ENCODE results near the gene NEK9. TPM values are rescaled to one million over a fixed set of nuclear protein-coding genes. Genes with fewer than 3 reads are reported as not detected.

Gene NEK9
- total RNA-seq, 1 experiment from 2014 or later, result 50.8 TPM

DNA sequence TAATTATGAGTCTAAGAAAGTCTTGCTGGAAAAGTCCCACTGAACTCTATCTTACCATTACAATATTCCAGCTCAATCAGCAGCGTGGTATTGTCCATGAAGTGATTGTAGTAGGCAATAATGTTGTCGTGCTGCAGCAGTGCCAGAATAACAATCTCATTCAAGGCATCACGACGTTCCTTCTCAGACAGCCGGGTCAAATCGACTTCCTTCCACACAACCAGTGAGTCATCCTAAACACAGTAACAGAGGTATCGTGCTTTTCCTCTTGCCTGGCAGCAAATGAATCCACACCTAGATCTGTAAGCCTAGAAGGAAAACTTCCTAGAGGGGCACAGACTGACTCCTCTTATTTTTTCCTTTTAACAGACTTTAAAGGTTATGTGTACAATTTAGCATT lies 2.9 kb downstream of the NEK9 start (continued):
- TF ChIP-seq, protein P1, sequence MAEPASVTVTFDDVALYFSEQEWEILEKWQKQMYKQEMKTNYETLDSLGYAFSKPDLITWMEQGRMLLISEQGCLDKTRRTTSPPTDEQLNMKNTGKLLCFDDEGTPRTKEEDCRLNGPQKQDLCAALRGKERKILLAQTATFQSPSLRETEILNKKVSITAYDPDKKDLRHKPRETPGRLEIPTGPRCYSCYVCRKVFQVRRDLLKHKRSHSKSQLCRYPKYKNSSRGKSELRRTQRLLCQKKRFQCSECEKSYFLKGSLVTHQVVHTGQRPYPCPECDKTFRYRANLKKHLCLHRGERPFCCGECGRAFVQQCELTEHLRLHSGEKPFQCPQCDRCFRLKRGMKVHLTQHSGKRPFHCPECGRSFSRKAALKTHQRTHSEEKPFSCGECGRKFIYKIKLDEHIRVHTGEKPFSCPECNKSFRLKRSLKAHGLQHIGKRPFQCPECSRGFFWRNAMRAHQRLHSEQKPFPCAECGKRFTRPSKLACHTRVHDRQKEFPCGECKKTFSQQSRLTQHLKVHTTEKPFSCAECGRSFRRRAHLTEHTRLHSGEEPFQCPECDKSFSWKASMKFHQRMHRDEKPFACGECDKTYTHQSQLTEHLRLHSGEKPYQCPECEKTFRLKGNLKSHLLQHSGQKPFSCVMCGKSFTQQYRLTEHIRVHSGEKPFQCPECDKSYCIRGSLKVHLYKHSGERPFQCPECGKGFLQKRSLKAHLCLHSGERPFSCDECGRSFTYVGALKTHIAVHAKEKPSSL (CRISPR knock-in tag; conservative IDR thresholded peaks at IDR 0.05), result no peak
- TF ChIP-seq ZNF121 (CRISPR knock-in tag; IDR thresholded peaks at IDR 0.05) (no peak), SMAD4 (CRISPR knock-in tag; IDR thresholded peaks at IDR 0.05) (no peak), ETV6 (CRISPR knock-in tag; IDR thresholded peaks at IDR 0.05) (no peak), GRHL2 (CRISPR knock-in tag; IDR thresholded peaks at IDR 0.05; ENCODE audit: insufficient replicate concordance, severe bottlenecking) (no peak), ZNF281 (CRISPR knock-in tag; IDR thresholded peaks at IDR 0.05) (no peak), MXD4 (CRISPR knock-in tag; IDR thresholded peaks at IDR 0.05; ENCODE audit: borderline replicate concordance) (no peak)
- TF ChIP-seq, protein P2, sequence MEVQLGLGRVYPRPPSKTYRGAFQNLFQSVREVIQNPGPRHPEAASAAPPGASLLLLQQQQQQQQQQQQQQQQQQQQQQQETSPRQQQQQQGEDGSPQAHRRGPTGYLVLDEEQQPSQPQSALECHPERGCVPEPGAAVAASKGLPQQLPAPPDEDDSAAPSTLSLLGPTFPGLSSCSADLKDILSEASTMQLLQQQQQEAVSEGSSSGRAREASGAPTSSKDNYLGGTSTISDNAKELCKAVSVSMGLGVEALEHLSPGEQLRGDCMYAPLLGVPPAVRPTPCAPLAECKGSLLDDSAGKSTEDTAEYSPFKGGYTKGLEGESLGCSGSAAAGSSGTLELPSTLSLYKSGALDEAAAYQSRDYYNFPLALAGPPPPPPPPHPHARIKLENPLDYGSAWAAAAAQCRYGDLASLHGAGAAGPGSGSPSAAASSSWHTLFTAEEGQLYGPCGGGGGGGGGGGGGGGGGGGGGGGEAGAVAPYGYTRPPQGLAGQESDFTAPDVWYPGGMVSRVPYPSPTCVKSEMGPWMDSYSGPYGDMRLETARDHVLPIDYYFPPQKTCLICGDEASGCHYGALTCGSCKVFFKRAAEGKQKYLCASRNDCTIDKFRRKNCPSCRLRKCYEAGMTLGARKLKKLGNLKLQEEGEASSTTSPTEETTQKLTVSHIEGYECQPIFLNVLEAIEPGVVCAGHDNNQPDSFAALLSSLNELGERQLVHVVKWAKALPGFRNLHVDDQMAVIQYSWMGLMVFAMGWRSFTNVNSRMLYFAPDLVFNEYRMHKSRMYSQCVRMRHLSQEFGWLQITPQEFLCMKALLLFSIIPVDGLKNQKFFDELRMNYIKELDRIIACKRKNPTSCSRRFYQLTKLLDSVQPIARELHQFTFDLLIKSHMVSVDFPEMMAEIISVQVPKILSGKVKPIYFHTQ (CRISPR knock-in tag; IDR thresholded peaks at IDR 0.05), result no peak

DNA sequence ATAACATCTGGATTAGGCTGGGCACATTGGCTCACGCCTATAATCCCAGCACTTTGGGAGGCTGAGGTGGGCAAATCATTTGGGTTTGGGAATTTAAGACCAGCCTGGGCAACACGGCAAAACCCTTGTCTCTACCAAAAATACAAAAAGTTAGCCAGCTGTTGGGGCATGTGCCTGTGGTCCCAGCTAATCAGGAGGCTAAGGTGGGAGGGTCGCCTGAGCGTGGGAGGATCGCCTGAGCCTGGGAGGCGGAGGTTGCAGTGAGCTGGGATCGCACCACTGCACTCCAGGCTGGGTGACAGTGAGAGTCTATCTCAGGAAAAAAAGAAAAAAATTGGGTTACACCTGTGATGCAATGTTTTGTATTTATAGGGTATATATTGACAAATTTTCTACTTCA lies 5.3 kb downstream of the NEK9 start:
- Mint-ChIP-seq H3K4me1 (peaks cover 10% of the 10 kb centered on the region), H3K9me3 (no peaks in the 10 kb centered on the region), H3K27me3 (ENCODE audit: low read depth) (no peaks in the 10 kb centered on the region), H3K36me3 (peaks cover 20% of the 10 kb centered on the region), H3K27ac (no peak overlapping the region), H3K4me3 (no peak overlapping the region)
- ATAC-seq (no peak), DNase-seq (ENCODE audit: low spot score) (no peak)
- POLR2A ChIA-PET, result interaction anchor here (0.6 kb wide), 1 partner anchor 53 kb away, joined by 7 read pairs; no protein-coding TSS in a partner anchor
- CTCF ChIA-PET, result interaction anchor here (0.6 kb wide), 1 partner anchor 175 kb away, joined by 3 read pairs; no protein-coding TSS in a partner anchor
- TF ChIP-seq NR2C2 (CRISPR knock-in tag; IDR thresholded peaks at IDR 0.05) (no peak), TP53 (CRISPR knock-in tag; IDR thresholded peaks at IDR 0.05) (no peak), NR3C1 (CRISPR knock-in tag; conservative IDR thresholded peaks at IDR 0.05; ENCODE audit: low read depth) (no peak), ZNF263 (CRISPR knock-in tag; IDR thresholded peaks at IDR 0.05; ENCODE audit: low read depth) (no peak), SMAD3 (CRISPR knock-in tag; IDR thresholded peaks at IDR 0.05; ENCODE audit: borderline replicate concordance) (no peak), CREB1 (CRISPR knock-in tag; IDR thresholded peaks at IDR 0.05) (no peak)
- TF ChIP-seq, protein P3, sequence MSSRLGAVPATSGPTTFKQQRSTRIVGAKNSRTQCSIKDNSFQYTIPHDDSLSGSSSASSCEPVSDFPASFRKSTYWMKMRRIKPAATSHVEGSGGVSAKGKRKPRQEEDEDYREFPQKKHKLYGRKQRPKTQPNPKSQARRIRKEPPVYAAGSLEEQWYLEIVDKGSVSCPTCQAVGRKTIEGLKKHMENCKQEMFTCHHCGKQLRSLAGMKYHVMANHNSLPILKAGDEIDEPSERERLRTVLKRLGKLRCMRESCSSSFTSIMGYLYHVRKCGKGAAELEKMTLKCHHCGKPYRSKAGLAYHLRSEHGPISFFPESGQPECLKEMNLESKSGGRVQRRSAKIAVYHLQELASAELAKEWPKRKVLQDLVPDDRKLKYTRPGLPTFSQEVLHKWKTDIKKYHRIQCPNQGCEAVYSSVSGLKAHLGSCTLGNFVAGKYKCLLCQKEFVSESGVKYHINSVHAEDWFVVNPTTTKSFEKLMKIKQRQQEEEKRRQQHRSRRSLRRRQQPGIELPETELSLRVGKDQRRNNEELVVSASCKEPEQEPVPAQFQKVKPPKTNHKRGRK (CRISPR knock-in tag; IDR thresholded peaks at IDR 0.05; ENCODE audit: borderline replicate concordance), result no peak
